K562 (cell line): ENCODE data around the gene TXNRD2. TPM values are rescaled to one million over a fixed set of nuclear protein-coding genes. Genes with fewer than 3 reads are reported as not detected.

Experiments
- ID3 ChIP-seq, 2 experiments: fragments of 250-450 bp in 1 of 2; fragments of 450-650 bp in 1 of 2; sonication (Bioruptor Pico) in 1 of 2; IDR thresholded peaks; 2 replicates each; pipeline versions ENCODE4 v1.6.1 to v1.8.0; 2016 to 2021; ENCODE audit warnings: mild to moderate bottlenecking in 2 of 2, moderate library complexity in 2 of 2, missing compliant biosample characterization in 1 of 2, missing genetic modification characterization in 1 of 2
- NFXL1 ChIP-seq: fragments of 450-650 bp; formaldehyde crosslinking; IDR thresholded peaks from 2 replicates; pipeline ENCODE4 v1.4.0; 2021; ENCODE audit warnings: mild to moderate bottlenecking
- NR4A1 ChIP-seq, 2 experiments: fragments of 250-450 bp in 1 of 2; fragments of 450-650 bp in 1 of 2; sonication (Bioruptor Pico) in 1 of 2; IDR thresholded peaks; 2 replicates each; pipeline versions ENCODE4 v1.4.0 to v1.6.1; 2016 to 2020; ENCODE audit warnings: mild to moderate bottlenecking in 2 of 2, missing compliant biosample characterization in 1 of 2, missing genetic modification characterization in 1 of 2, moderate library complexity in 1 of 2
- PRDM10 ChIP-seq: fragments of 450-650 bp; IDR thresholded peaks from 2 replicates; pipeline ENCODE4 v1.6.1; 2018; ENCODE audit not compliant: partially characterized antibody
- PRMT5 ChIP-seq: sonication (generic); formaldehyde crosslinking; IDR thresholded peaks from 2 replicates; pipeline ENCODE4 v1.5.0; 2020; ENCODE audit warnings: missing genetic modification reagents
- RREB1 ChIP-seq: fragments of 250-450 bp; sonication (Bioruptor Pico); IDR thresholded peaks from 2 replicates; pipeline ENCODE4 v1.4.0; 2020
- SAP30 ChIP-seq: fragments of 200-600 bp; sonication (generic); IDR thresholded peaks from 2 replicates; pipeline ENCODE4 v1.6.1; 2012; ENCODE audit warnings: borderline replicate concordance, low read depth, mild to moderate bottlenecking, moderate library complexity, low read length, control low read depth, inconsistent platforms; ENCODE audit not compliant: insufficient read depth, poor library complexity, severe bottlenecking
- YY1 ChIP-seq, 3 experiments: IDR thresholded peaks; 2 replicates each; pipeline ENCODE4 v1.6.1; 2011; ENCODE audit warnings: low read length in 2 of 3, mild to moderate bottlenecking in 2 of 3, moderate library complexity in 2 of 3, borderline replicate concordance in 1 of 3, control low read depth in 1 of 3, low read depth in 1 of 3; ENCODE audit not compliant: insufficient read depth in 3 of 3, insufficient replicate concordance in 2 of 3, control insufficient read depth in 1 of 3, insufficient read length in 1 of 3; ENCODE audit errors: extremely low read depth in 1 of 3
- ZBTB7A ChIP-seq: IDR thresholded peaks from 2 replicates; pipeline ENCODE4 v1.6.1; 2011; ENCODE audit warnings: low read depth, mild to moderate bottlenecking, low read length, moderate library complexity, borderline replicate concordance; ENCODE audit not compliant: control insufficient read depth
- ZHX1 ChIP-seq: fragments of 150-350 bp; conservative IDR thresholded peaks from 2 replicates; pipeline ENCODE4 v1.6.1; 2014; ENCODE audit warnings: low read length
- polyA plus RNA-seq, 8 experiments: library from polyadenylated mRNA; depleted of rRNA in 4 of 8; stranded (reverse) in 5 of 8; unstranded in 3 of 8; fragments of >200 nt; fragmentation: Nextera tagmentation in 2 of 8; fragmentation: Illumina TruSeq in 1 of 8; extraction: Ambion mirVana in 2 of 8; extraction: Trizol in 1 of 8; gene quantifications; 2 replicates each; pipeline versions ENCODE4 v1.2.1 to v1.2.3, GENCODE V29; 2011 to 2014; ENCODE audit warnings: inconsistent platforms in 1 of 8, missing spikeins in 1 of 8
- total RNA-seq, 7 experiments: library from RNA; depleted of rRNA in 6 of 7; stranded (reverse); fragments of >200 nt in 6 of 7; fragmentation: Illumina TruSeq in 2 of 7; extraction: Trizol in 2 of 7; gene quantifications; 2 replicates each; pipeline versions ENCODE4 v1.2.1 to v1.2.3, GENCODE V29; 2011 to 2021; ENCODE audit warnings: low replicate concordance in 1 of 7

The TXNRD2 gene
- total and polyA plus RNA-seq, 9 of the 15 experiments (the other 6 are each of a cell fraction or from before 2014, with no cell fraction given) = 3.3 to 80.2 (median 49.4) TPM

- peak; percentile 49 for TF ChIP-seq PRDM10
- no peak for TF ChIP-seq PRMT5 (CRISPR knock-in tag)
- TF ChIP-seq NFXL1 (CRISPR knock-in tag) = 0 out of 2 replicates have a peak, but pooled peaks have one; percentile 62
- TF ChIP-seq YY1 (IDR thresholded peaks at IDR 0.05; ENCODE audit: borderline replicate concordance in 1 of 3, control insufficient read depth in 1 of 3, extremely low read depth in 1 of 3, insufficient read depth in 3 of 3, insufficient read length in 1 of 3, insufficient replicate concordance in 2 of 3, low read depth in 1 of 3, low read length in 2 of 3) = peak in 1 of 3 experiments; percentile 5
- TF ChIP-seq ID3 (CRISPR knock-in tag; IDR thresholded peaks at IDR 0.05) = no peak
- TF ChIP-seq ID3 (tag; IDR thresholded peaks at IDR 0.05) = peak; percentile 81
- TF ChIP-seq RREB1 (CRISPR knock-in tag) = peak; percentile 80; the same call in 1 of the 2 replicates
- 0 out of 2 replicates have a peak, but pooled peaks have one; percentile 33 for TF ChIP-seq NR4A1 (CRISPR knock-in tag; IDR thresholded peaks at IDR 0.05)
- TF ChIP-seq NR4A1 (tag; IDR thresholded peaks at IDR 0.05) = peak; percentile 93
- peak; percentile 19 for TF ChIP-seq SAP30
- TF ChIP-seq ZHX1 = 0 out of 2 replicates have a peak, but pooled peaks have one; percentile 42
- peak; percentile 50; the same call in 1 of the 2 replicates for TF ChIP-seq ZBTB7A
These were observed 47.5 kb upstream of the TXNRD2 start (continued) for GRCh38 chr22:19988965-19989724.
